ENCODE results near the gene TCTN1.
"Not testable (repeated sequence)": the region's sequence is repeated elsewhere in the genome, so short reads cannot be mapped to it uniquely, and the experiment has no call there.

TCTN1 gene

GRCh38 chr12:110613771-110614684 lies at the start of gene TCTN1:
TSS of gene TCTN1 (plus strand) at chr12:110614129. CDS start at chr12:110614183, 54 bp downstream.
- peak; percentile 99 for DNase-seq

- DNase-seq: no peak
These were observed 49.4 kb upstream of the TCTN1 start for GRCh38 chr12:110564471-110564991.

- no peak for DNase-seq
These were observed 47.7 kb upstream of the TCTN1 start for GRCh38 chr12:110565894-110566871.

- DNase-seq: no peak
These were observed 46.9 kb upstream of the TCTN1 start for GRCh38 chr12:110566993-110567392.

DNA sequence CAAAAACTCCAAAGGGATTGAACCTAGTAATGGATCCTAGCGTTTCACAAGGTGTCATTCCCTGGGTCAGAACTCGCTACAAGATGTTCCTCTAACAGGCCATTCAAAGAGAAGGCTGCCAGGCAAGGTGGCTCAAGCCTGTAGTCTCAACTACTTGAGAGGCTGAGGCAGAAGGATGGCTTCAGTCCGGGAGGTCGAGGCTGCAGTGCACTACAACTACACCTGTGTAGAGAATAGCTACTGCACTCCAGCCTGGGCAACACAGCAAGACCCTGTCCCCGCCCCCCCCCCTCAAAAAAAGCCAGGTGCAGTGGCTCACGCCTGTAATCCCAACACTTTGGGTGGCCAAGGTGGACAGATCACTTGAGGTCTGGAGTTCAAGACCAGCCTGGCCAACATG lies 45.2 kb upstream of the TCTN1 start:
- no peak for DNase-seq

DNA sequence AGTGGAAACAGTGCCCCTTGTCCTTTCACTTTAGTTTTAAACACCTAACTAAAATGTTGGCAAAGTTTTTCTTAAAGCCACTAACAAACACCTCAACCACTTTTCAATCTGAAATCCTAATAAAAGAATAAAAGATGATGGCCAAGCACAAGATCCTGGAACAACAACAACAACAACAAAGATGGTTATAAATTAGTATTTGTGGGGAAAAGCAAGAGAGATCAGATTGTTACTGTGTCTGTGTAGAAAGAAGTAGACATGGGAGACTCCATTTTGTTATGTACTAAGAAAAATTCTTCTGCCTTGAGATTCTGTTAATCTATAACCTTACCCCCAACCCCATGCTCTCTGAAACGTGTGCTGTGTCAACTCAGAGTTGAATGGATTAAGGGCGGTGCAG lies 44.1 kb upstream of the TCTN1 start:
- not testable (repeated sequence) for DNase-seq

GRCh38 chr12:110570798-110571197 lies 43.1 kb upstream of the TCTN1 start:
- DNase-seq: not testable (repeated sequence)

GRCh38 chr12:110574044-110574443 lies 39.9 kb upstream of the TCTN1 start:
- no peak for DNase-seq

GRCh38 chr12:110574717-110575230 lies 39.2 kb upstream of the TCTN1 start:
- not testable (repeated sequence) for DNase-seq

DNA sequence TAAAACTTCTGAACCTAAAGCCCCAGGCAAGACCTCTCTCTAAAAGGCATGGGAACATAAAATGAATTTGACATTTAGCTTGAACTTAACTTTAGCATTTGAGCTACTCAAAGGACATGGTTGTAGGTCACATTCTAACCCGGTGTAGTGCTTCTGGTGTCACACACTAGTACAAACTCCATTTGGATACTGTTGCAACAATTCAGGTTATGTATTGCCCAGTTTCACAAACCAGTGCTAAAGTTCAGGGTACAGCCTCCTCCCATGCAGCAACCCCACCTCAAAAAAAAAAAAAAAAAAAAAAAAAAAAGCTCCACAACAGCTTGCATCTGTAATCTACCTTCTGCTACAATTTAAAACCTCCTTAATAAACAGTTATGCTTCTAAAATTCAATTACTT lies 38.6 kb upstream of the TCTN1 start:
- DNase-seq: no peak

DNA sequence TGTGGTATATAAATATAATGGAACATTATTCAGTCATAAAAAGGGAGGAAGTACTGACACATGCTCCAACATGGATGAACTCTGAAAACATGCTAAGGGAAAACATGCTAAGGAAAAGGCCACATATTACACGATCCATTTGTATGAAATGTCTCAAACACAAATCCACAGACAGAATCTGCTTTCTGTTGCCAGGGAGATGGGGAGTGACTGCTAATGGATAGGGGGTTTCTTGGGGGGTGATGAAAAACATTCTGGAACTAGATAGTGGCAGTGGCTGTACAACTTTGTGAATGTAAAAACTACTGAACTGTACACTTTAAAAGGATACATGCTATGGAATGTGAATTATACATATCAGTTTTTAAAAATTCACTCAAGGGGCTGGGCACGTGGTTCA lies 37.4 kb upstream of the TCTN1 start:
- no peak for DNase-seq

DNA sequence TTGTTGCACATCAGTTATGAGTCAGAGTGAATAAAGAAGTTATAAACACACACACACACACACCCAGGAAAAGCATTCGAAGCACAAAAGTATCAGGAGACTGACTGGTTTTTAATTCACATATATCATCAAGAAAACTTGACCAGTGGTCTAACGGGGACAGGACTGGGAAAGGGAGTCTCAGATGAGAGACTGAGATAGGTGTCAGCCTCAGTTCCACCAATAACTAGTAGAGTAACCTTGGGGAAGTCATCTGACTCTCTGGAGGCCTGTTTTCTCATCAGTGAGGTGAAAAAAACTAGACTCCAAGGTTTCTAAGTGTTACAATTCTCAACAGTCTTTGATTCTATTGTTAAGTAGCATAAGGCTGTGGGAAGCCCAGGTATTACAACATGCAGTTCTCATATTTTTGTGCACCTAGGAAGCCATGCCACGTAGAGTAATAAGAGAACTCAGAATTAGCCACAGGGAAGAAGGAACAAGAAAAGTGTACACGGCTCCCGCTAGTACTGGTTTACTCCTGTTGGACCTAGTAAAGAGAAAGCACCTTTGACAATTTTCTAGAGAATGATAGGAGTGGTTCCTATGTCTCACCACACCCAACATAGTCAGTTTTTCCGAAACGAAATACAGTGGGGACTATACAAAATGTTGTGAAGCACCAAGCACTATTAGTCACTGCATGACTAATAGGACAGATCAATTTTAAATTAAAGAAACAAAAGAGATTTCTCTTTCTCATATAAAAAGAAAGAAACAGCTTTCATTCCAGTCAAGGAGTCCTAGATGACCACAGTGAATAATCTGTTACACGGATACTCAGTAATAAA lies 35.9 kb upstream of the TCTN1 start:
- peak; percentile 88 for DNase-seq

DNA sequence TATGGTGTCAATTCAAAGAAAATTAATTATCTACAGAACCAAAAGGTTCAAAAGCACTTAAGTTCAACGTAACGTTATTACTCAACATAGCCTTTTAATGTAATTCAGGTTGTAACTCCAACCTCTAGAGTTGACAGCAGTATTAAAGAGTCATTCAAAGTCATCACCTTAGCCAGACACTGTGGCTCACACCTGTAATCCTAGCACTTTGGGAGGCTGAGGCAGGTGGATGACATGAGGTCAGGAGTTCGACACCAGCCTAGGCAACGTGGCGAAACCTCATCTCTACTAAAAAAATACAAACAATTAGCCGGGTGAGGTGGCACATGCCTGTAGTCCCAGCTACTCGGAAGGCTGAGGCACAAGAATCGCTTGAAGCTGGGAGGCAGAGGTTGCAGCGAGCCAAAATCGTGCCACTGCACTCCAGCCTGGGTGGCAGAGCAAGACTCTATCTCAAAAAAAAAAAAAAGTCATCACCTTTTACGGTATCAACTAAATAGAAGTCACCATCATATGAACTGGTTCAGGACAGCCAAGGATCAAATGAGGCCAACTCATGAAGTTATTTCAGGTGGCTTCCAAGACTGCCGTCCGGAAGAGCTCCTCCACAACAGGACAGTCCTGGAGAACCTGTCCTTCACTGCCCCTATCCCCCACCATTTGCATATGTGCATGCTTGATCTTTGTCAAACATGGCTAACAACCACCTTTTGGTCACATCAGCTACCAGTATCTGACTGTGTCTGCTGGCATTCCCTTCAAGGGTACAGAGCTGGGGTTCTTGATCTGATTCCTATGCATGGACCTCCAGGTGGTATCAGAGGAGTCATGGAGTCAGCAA lies 35.0 kb upstream of the TCTN1 start:
- DNase-seq: peak; percentile 61

DNA sequence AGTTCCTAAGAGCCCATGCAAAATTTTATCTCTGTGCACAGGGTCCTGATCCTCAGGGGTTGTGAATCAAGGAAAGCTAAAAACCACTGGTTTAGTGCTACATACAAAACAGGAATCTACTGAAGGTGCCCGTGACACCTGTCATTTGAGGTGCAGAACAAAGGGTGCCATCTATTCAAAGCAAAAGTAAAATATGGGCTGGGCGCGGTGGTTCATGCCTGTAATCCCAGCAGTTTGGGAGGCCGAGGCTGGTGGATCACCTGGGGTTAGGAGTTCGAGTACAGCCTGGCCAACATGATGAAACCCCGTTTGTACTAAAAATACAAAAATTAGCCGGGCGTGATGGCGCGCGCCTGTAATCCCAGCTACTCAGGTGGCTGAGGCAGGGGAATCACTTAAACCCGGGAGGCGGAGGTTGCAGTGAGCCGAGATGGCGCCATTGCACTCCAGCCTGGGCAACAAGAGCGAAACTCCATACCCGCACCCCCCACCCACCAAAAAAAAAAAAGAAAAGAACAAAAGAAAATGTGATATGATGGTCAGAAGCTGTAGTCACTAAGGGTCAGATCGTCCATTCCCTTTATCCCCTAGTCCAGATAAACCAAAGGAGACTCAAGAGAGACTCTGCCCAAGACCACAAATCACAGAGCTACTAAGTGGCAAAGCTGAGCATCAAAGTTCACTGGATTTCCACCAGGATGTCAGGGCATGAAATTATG lies 34.2 kb upstream of the TCTN1 start:
- no peak for DNase-seq

DNA sequence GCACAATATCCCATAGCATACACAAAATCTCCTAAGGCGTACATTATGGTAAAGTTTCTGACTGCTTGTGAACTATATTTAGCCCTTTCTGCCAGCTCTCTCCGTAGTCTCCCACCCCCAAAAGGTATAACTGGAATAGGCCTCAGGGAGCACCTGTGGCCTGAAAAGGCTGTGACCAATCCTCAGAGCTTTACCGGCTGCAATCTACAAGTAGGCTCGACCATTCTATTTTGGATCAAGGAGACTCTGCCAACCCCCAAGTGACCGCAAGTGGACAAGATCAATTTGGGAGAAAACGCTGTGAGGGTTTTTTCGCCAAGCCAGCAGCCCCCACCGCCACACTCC lies 32.0 kb upstream of the TCTN1 start:
- DNase-seq: no peak

- DNase-seq: peak; percentile 73
These were observed 31.4 kb upstream of the TCTN1 start for GRCh38 chr12:110582276-110583136.

DNA sequence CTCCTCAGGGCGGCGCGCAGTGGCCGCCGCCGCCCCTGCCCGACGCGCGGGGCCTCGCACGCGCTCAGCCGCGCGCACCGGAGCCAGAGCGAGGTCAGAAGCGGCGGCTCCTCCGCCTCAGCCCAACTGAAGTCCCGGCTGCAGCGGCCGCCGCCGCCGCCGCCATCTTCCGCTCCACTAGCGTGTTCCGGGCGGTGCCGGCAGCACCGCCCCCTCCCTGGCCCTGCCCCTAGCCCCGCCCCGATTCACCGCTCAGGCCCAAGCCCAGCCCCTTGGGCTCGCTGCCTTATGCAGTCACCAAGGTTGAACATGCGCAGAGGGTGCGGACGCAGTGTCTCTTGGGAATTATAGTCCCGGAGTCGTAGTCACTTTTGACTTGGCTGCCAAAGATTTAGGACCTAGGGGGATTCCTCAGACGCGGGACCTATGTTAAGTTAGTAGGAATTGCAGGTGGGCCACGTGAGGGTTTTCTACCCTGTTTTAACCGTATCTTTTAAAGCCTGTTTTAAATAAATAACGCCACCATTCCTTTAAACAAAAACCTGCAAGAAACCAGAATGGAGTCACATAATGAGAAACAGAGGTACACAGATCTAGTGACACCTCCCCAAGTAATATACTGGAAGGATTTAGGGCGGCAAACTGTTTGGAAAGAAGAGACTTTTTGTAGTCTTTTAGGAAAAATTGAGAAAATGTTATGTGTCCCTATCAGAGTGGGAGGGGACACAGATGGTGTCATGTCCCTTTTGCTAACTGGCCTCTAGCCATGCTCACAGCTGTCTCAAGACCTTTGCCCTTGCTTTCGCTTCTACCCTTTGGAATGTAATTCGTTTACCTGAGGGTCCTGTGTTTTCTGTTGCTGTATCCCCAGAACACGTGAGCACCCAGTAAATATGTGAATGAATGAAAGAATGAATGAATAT lies 30.5 kb upstream of the TCTN1 start, which contains the start of gene PPTC7:
TSS of gene PPTC7 (minus strand) at position 182 of the 923 bp plus-strand sequence. CDS start 287 bp downstream, outside the sequence.
- DNase-seq: peak; percentile 99

DNA sequence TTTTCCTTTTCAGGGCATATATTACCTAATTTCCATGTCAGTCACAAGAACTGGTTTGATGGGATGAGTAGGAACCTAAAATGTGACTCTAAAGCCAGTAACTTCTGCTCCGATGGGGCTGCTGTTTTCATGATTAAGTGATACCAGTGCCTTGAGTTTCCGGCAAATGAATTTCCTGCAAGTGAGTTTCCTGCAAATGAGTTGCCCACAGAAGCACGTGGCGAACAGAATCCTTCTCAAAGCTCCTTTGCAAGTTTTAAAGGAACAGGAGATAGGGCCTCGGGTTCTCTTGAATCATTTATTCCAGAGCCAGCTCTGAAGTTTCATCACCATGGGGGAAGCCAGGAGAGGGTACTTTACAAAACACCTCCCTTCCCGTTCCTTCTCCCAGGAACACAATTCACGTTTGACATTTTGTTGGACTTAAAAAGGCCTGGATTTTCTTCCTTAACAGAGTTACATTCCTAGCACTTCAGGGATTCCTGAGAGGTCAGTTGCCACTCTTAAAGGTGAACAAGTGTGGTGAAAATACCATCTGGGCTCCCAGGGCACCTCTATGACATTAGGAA lies 28.6 kb upstream of the TCTN1 start:
- DNase-seq: peak; percentile 76

All from activated CD4-positive, alpha-beta T cell treated with anti-CD3 and anti-CD28 coated beads, Interleukin-2, Interleukin-6, amounts not matched to agents 100 ng/mL and 50 ng/mL, durations not matched to agents 16 hours and 8 hours (primary cell).